ENCODE data around the gene RAB12. TPM values are rescaled to one million over a fixed set of nuclear protein-coding genes. Genes with fewer than 3 reads are reported as not detected.

Gene RAB12
- polyA plus RNA-seq, 1 donor = 46.4 TPM

- no peak for DNase-seq (ENCODE audit: low read depth)
Measured at GRCh38 chr18:8684577-8684976, 75.3 kb downstream of the RAB12 start.

DNA sequence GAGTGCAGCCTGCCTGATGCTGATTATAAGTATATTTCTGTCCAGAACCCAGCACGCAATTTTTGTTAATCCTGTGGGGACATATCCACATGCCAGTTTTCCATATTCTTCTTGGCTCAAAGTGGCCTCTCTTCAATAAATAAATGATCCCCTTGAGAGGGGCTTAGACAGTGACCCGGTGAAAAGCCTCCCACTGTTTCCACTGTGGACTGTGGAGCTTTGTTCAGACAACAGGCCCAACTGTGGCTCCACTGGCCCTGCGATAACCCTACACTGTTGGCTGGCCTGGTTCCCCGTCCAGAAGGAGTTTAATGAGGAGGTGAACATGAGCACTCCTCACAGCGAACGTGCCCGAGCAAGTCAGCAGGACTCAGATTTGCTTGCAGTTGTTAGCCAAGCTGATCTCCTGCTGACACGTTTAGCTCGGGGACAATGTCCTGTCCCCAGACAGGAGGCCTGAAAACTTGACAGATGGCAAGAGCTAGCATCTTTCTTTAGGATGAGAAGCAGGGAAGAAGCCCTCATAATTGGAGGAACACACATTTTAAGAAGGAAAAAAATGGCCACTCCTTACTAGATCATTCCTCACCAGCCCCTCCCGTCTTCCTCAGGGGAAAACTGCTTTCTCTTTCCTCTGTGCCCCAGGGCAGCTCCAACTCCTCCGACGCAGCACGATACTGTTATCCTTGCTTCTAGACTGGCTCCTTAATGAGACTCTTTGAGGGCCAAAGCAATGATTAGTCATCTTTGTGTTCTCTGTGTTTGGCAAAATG lies 76.1 kb downstream of the RAB12 start:
- no peak for DNase-seq (ENCODE audit: low read depth)

GRCh38 chr18:8685914-8686216 lies 76.6 kb downstream of the RAB12 start:
- DNase-seq (ENCODE audit: low read depth) = no peak

DNA sequence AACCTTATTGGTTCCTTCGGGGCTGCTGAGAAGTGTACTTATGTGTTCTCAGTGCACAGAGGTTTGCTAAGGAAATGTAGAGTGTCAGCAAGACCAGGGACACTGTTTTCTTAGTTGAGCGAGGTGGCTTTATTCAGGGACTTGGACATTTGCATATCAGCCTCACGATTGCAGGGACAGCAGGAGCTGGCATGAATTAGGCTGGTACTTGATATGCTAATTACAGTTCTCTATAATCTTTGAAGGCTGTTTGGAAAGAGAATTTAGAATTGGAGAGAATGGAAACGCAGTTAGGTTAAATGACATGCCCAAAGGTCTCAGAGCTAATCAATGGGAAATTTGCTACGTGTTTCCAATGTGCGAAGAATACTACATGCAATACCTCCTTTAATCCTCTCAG lies 77.4 kb downstream of the RAB12 start:
- no peak for DNase-seq (ENCODE audit: low read depth)

DNA sequence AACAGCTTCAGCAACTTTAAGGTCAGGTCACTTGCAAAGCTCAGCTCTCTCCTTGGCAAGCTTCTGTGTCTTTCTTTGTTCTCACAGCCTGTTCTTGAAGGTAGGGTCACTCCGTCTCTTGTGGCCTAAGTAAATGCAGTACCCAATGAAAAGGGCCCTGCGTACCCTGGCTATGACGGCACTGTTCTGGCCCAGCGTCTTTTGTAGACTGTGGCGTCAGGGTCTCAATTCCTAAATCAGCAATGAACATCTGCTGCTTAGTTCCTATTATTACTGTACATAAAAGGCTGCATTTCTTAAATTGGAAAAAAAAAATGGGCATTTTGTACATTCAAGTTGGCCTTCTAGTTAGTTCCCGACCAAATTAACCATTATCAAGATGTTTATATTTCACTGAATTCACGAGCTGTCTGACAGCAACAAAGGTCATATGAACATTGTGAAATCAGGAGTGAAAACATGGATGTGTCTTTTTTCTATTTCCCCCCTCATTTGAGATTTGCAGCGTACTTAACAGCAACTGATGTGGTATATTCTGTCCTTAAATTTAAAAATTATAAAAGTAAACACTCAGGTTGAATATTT lies 79.1 kb downstream of the RAB12 start:
- DNase-seq (ENCODE audit: low read depth) = no peak

GRCh38 chr18:8688816-8689215 lies 79.6 kb downstream of the RAB12 start:
- no peak for DNase-seq (ENCODE audit: low read depth)

Other genes starting within 250 kb of the RAB12 start
- gene MTCL1, start 96.1 kb downstream of the RAB12 start, polyA plus RNA-seq (ENCODE audit: insufficient read length) = 33.0 TPM